ENCODE data around the gene ANO8.
A peak's percentile ranks its signal among the peaks of the same experiment; 100 is the strongest.
"Not testable (repeated sequence)": the region's sequence is repeated elsewhere in the genome, so short reads cannot be mapped to it uniquely, and the experiment has no call there.

The ANO8 gene

GRCh38 chr19:17334414-17335409 is at the start of gene ANO8:
TSS of gene ANO8 (minus strand) at chr19:17334855. CDS start at chr19:17334670, 185 bp downstream.
- peak; percentile 88 to 90 for DNase-seq (ENCODE audit: low read depth in 2 of 2)

- DNase-seq (ENCODE audit: low read depth in 2 of 2): no peak
These were observed 45.9 kb upstream of the ANO8 start for GRCh38 chr19:17380426-17381138.

GRCh38 chr19:17379221-17379631 is 44.6 kb upstream of the ANO8 start:
- no peak for DNase-seq (ENCODE audit: low read depth in 2 of 2)

- DNase-seq (ENCODE audit: low read depth in 2 of 2): no peak
These were observed 43.6 kb upstream of the ANO8 start for GRCh38 chr19:17378271-17378670.

GRCh38 chr19:17376935-17377600 is 42.4 kb upstream of the ANO8 start, which contains the start of gene PLVAP:
TSS of gene PLVAP (minus strand) at chr19:17377342. CDS start at chr19:17377288, 54 bp downstream.
- DNase-seq (ENCODE audit: low read depth in 2 of 2): no peak

GRCh38 chr19:17370026-17370587 is 35.5 kb upstream of the ANO8 start:
- no peak for DNase-seq (ENCODE audit: low read depth in 2 of 2)

- DNase-seq (ENCODE audit: low read depth in 2 of 2): no peak
These were observed 30.7 kb upstream of the ANO8 start for GRCh38 chr19:17365361-17365760.

- not testable (repeated sequence) for DNase-seq (ENCODE audit: low read depth in 2 of 2)
These were observed 29.4 kb upstream of the ANO8 start for GRCh38 chr19:17363852-17364605.

- no peak for DNase-seq (ENCODE audit: low read depth in 2 of 2)
These were observed 25.5 kb upstream of the ANO8 start for GRCh38 chr19:17359905-17360800.

- no peak for DNase-seq (ENCODE audit: low read depth in 2 of 2)
These were observed 23.7 kb upstream of the ANO8 start for GRCh38 chr19:17358395-17358794.

- DNase-seq (ENCODE audit: low read depth in 2 of 2): no peak
These were observed 23.1 kb upstream of the ANO8 start for GRCh38 chr19:17357724-17358123.

GRCh38 chr19:17357078-17357666 is 22.5 kb upstream of the ANO8 start:
- DNase-seq (ENCODE audit: low read depth in 2 of 2): no peak

- no peak for DNase-seq (ENCODE audit: low read depth in 2 of 2)
These were observed 18.7 kb upstream of the ANO8 start for GRCh38 chr19:17353386-17353785.

GRCh38 chr19:17352608-17353280 is 18.1 kb upstream of the ANO8 start:
- no peak for DNase-seq (ENCODE audit: low read depth in 2 of 2)

- DNase-seq (ENCODE audit: low read depth in 2 of 2): no peak
These were observed 17.3 kb upstream of the ANO8 start for GRCh38 chr19:17351815-17352435.

- no peak for DNase-seq (ENCODE audit: low read depth in 2 of 2)
These were observed 14.0 kb upstream of the ANO8 start for GRCh38 chr19:17348700-17349099.

- DNase-seq (ENCODE audit: low read depth in 2 of 2): no peak
These were observed 13.2 kb upstream of the ANO8 start for GRCh38 chr19:17347877-17348276.

GRCh38 chr19:17347361-17347760 is 12.7 kb upstream of the ANO8 start:
- DNase-seq (ENCODE audit: low read depth in 2 of 2): no peak
